Testis (tissue), 3 donors: ENCODE data around the gene SERGEF. TPM values are rescaled to one million over a fixed set of nuclear protein-coding genes. Genes with fewer than 3 reads are reported as not detected.

ENCODE experiments used
- DNase-seq: peaks from one replicate; pipeline ENCODE4 v3.0.0-alpha.2; 2019
- H3K27ac ChIP-seq, 2 donors: fragments of 200-600 bp; sonication (generic); one replicate each; pipeline ENCODE4 v1.5.1; 2019
- H3K27me3 ChIP-seq: fragments of 200-600 bp; sonication (generic); one replicate; pipeline ENCODE4 v1.5.1; 2019
- H3K36me3 ChIP-seq: fragments of 200-600 bp; sonication (generic); one replicate; pipeline ENCODE4 v1.5.1; 2017; ENCODE audit warnings: low read depth; ENCODE audit errors: missing control alignments
- H3K4me1 ChIP-seq: fragments of 200-600 bp; sonication (generic); one replicate; pipeline ENCODE4 v1.5.1; 2019
- H3K4me3 ChIP-seq, 2 donors: fragments of 200-600 bp; sonication (generic); one replicate each; pipeline ENCODE4 v1.5.1; 2017 to 2019
- H3K9me3 ChIP-seq: fragments of 200-600 bp; sonication (generic); one replicate; pipeline ENCODE4 v1.5.1; 2017
- CTCF ChIP-seq, 3 experiments: fragments of 450-650 bp in 2 of 3; fragments of 200-600 bp in 1 of 3; sonication (generic) in 1 of 3; IDR thresholded peaks; one replicate each; pipeline ENCODE4 v1.5.1; 2016 to 2019; ENCODE audit warnings: antibody characterized with exemption in 3 of 3, mild to moderate bottlenecking in 2 of 3, moderate library complexity in 1 of 3
- POLR2A ChIP-seq: fragments of 450-650 bp; IDR thresholded peaks from one replicate; pipeline ENCODE4 v1.6.1; 2017; ENCODE audit warnings: antibody characterized with exemption, mild to moderate bottlenecking, moderate library complexity
- WGBS, 2 donors: methylation state at CpG; one replicate each; pipeline ENCODE4 v1.1.5; 2018; 5-methylcytosine and 5-hydroxymethylcytosine counted together
- intact Hi-C: fragments of 100-400 bp; cut with DNase I; formaldehyde crosslinking; loops from one replicate; pipeline ENCODE4 v1.15.1; 2023; ENCODE audit warnings: low total_unique reads
- polyA plus RNA-seq: library from polyadenylated mRNA; stranded (reverse); fragments of 350-450 nt; fragmentation: Illumina TruSeq; extraction: RNeasy Lipid Tissue Mini Kit (QIAGEN cat#74804); gene quantifications from one replicate; pipeline ENCODE4 v1.2.3, GENCODE V29; 2014; ENCODE audit warnings: low read depth, low replicate concordance; ENCODE audit not compliant: insufficient read depth
- total RNA-seq, 2 donors: library from RNA; depleted of rRNA; stranded (reverse); fragments of >200 nt; gene quantifications; one replicate each; pipeline ENCODE4 v1.2.3, GENCODE V29; 2016

The SERGEF gene
- total and polyA plus RNA-seq, 3 donors from 2014 or later = 12.5 to 37.5 (median 23.1) TPM

- H3K4me1 ChIP-seq = no peaks in the 10 kb centered on the region
- H3K36me3 ChIP-seq = no peaks in the 10 kb centered on the region
- TF ChIP-seq POLR2A (no peak), CTCF (IDR thresholded peaks at IDR 0.05) (no peak)
- H3K27ac ChIP-seq = peak overlapping the region; percentile 65 to 75
- H3K9me3 ChIP-seq = no peaks in the 10 kb centered on the region
- H3K27me3 ChIP-seq = no peaks in the 10 kb centered on the region
- 4% methylated on average over 21 to 29 of the region's 46 CpGs for WGBS, 2 donors
- H3K4me3 ChIP-seq = peak overlapping the region; percentile 82 to 83
- intact Hi-C loops = no loop called here
- peak; percentile 31 for DNase-seq
These were observed 533 bp downstream of the SERGEF start for GRCh38 chr11:18012122-18012905.

GRCh38 chr11:18011633-18012032 is 1.2 kb downstream of the SERGEF start:
- H3K27me3 ChIP-seq = no peaks in the 10 kb centered on the region
- H3K4me1 ChIP-seq = no peaks in the 10 kb centered on the region
- TF ChIP-seq CTCF (IDR thresholded peaks at IDR 0.05) (no peak), POLR2A (no peak)
- H3K9me3 ChIP-seq = no peaks in the 10 kb centered on the region
- H3K27ac ChIP-seq = no peak overlapping the region
- no peak for DNase-seq
- WGBS, 2 donors = 45 to 75% methylated on average over 8 of the region's 8 CpGs
- H3K4me3 ChIP-seq = peak overlapping the region in 1 of 2 donors; percentile 82
- intact Hi-C loops = no loop called here
- H3K36me3 ChIP-seq = no peaks in the 10 kb centered on the region

- WGBS, 2 donors = 61 to 86% methylated on average over 10 of the region's 10 CpGs
- intact Hi-C loops = no loop called here
- Histone ChIP-seq H3K36me3 (no peaks in the 10 kb centered on the region), H3K27ac (no peak overlapping the region), H3K27me3 (no peaks in the 10 kb centered on the region), H3K4me3 (no peak overlapping the region), H3K9me3 (no peaks in the 10 kb centered on the region), H3K4me1 (no peaks in the 10 kb centered on the region)
- no peak for DNase-seq
- TF ChIP-seq POLR2A = no peak
- TF ChIP-seq CTCF (IDR thresholded peaks at IDR 0.05) = no peak
These were observed 1.8 kb downstream of the SERGEF start for GRCh38 chr11:18010977-18011586.

- H3K4me1 ChIP-seq = no peaks in the 10 kb centered on the region
- intact Hi-C loops = no loop called here
- no peak overlapping the region for H3K4me3 ChIP-seq
- H3K27me3 ChIP-seq = no peaks in the 10 kb centered on the region
- H3K9me3 ChIP-seq = no peaks in the 10 kb centered on the region
- no peak for TF ChIP-seq POLR2A
- no peak for TF ChIP-seq CTCF (IDR thresholded peaks at IDR 0.05)
- H3K27ac ChIP-seq = no peak overlapping the region
- H3K36me3 ChIP-seq = no peaks in the 10 kb centered on the region
- no peak for DNase-seq
These were observed 2.7 kb downstream of the SERGEF start for GRCh38 chr11:18010121-18010670.
